Activated CD4-positive, alpha-beta T cell treated with anti-CD3 and anti-CD28 coated beads for 24 hours (primary cell): ENCODE measurements around the gene KRTAP1-5.
"Not testable (repeated sequence)": the region's sequence is repeated elsewhere in the genome, so short reads cannot be mapped to it uniquely, and the experiment has no call there.

Source experiments
- DNase-seq, 2 donors: peaks; one replicate each; pipeline ENCODE4 v3.0.0-alpha.2; 2020; ENCODE audit warnings: low read depth in 2 of 2

KRTAP1-5 gene

DNA sequence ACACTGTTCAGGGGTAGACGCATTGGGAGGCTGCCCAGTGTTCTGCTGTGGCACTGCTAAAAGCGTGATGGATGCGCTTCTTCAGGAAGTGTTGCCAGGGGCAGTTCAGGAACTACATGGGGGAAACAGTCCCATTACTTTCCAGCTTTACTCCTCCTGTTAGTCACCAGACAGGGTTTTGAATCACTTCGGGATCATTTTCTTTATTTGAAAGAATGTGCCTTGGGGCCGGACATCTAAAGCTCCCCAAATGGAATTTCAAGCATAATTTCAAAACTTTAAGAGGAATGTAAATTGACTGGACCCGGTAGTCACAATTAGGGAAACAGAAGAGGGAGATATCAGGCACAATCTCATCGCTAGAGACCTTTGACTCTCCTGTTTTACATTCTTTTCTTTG, 21.4 kb upstream of the KRTAP1-5 start:
- no peak for DNase-seq

DNA sequence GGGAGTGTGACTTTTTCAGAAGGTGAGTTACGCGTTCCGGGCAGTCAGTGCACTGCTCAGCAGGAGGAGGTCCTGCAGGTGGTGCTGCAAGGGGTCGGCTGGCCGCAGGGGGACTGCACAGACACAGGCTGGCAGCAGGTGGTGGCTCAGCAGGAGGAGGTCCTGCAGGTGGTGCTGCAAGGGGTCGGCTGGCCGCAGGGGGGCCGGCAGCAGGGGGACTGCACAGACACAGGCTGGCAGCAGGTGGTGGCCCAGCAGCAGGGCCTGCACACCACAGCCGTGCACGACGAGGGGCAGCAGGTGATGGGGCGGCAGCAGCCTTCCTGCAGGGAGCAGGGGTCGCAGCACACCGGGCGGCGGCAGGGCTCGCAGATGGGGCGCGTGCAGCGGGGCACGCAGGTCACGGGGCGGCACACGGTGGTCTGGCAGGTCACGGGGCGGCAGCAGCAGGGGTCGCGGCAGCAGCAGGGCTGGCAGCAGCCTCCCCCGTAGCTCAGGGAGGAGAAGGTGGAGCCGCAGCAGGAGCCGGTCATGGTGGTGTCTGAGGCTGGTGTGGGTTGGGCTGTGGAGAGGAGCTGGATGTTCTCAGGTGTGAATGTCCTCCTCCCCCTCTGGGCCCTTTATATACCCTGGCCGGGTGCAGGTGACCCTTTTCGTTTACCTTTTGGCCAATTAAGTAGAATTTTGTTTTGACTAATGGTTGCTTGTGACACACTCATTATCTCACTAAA, 19.9 kb upstream of the KRTAP1-5 start, which contains the start of gene KRTAP2-1:
Gene KRTAP2-1 (minus strand): TSS at position 582 of the 731 bp plus-strand sequence. CDS start 49 bp downstream, at position 533.
- DNase-seq: not testable (repeated sequence)

- DNase-seq: no peak
These were observed 15.9 kb upstream of the KRTAP1-5 start for GRCh38 chr17:41042953-41043352.

DNA sequence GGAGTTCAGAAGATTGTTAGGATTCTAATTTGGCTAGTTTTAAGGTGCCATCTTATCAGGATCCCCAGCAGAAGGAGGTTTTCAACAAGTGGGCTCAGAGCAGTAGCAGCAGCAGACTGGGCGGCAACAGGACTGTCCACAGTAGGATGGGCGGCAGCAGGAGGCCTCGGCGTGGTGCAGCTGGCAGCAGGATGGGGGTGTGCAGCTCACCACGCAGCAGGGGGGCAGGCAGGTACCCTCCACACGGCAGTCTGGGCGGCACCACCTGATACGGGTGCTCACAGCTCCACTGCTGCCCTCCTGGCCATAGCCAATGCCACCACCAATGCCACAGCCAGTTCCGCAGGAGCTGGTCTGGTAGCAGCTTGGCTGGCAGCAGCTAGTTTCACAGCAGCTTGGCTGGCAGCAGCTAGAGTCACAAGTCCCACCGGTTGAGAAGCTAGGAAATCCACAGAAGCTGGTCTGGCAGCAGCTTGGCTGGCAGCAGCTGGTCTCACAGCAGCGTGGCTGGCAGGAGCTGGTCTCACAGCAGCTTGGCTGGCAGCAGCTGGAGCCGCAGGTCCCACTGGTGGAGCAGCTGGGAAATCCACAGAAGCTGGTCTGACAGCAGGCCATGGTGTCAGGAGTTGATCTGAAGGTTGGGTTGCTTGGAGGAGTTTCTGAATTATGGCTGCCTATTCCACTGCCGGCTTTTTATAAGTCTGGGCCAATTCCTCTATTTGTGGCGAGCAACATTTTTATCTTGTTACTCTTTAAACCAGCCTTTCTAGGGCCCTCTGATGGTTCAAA, 14.0 kb upstream of the KRTAP1-5 start, which contains the start of gene KRTAP1-1:
Gene KRTAP1-1 (minus strand): TSS at position 668 of the 789 bp plus-strand sequence. CDS start 53 bp downstream, at position 615.
- DNase-seq: not testable (repeated sequence)

- no peak for DNase-seq
These were observed 10.9 kb upstream of the KRTAP1-5 start for GRCh38 chr17:41037853-41038350.

DNA sequence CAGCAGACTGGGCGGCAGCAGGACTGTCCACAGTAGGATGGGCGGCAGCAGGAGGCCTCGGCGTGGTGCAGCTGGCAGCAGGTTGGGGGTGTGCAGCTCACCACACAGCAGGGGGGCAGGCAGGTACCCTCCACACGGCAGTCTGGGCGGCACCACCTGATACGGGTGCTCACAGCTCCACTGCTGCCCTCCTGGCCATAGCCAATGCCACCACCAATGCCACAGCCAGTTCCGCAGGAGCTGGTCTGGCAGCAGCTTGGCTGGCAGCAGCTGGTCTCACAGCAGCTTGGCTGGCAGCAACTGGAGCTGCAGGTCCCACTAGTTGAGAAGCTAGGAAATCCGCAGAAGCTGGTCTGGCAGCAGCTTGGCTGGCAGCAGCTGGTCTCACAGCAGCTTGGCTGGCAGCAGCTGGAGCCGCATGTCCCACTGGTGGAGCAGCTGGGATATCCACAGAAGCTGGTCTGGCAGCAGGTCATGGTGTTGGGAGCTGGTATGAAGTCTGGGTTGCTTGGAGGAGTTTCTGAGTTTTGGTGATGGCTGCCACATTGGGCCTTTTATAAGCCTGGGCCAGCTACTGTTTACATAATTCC, 7.4 kb upstream of the KRTAP1-5 start, which contains the start of gene KRTAP1-3:
Gene KRTAP1-3 (minus strand): TSS at position 529 of the 590 bp plus-strand sequence. CDS start 53 bp downstream, at position 476.
- DNase-seq: not testable (repeated sequence)

DNA sequence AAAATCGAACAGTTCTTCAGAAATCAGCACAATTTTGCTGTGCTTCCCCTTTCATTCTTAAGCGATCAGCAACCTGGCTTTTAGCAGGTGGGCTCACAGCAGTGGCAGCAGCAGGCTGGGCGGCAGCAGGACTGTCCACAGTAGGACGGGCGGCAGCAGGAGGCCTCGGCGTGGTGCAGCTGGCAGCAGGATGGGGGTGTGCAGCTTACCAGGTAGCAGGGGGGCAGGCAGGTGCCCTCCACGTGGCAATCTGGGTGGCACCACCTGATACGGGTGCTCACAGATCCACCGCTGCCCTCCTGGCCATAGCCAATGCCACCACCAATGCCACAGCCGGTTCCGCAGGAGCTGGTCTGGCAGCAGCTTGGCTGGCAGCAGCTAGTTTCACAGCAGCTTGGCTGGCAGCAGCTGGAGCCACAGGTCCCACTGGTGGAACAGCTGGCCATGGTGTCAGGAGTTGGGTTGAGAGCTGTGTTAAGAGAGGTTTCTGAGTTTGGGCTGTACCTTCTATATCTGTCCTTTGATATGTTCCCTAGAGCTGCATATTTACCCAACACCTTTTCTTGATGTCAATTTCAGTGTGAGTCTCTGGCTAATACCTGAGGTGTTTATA, 2.7 kb upstream of the KRTAP1-5 start, which contains the start of gene KRTAP1-4:
Gene KRTAP1-4 (minus strand): TSS at position 563 of the 613 bp plus-strand sequence. CDS start 117 bp downstream, at position 446.
- DNase-seq: no peak

DNA sequence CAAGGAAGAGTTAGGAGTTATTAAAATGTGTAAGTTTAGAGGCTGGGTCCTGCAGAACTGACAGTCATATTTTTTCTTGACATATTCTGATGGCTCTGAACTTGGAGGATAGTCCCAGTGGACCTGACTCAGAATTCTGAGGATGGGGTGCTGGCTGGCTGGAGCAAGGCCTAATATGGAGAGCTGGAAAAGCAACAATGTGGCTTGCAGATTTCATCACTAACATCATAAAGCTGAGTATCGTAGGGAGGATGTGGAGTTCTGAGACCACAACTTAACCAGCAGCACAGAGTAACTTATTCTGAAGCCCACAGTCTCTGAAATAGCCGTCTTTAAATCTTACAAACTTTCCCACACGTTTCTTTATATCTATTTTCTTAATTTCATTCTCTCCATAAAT, 2.3 kb downstream of the KRTAP1-5 start:
- DNase-seq: no peak

- DNase-seq: no peak
These were observed 6.7 kb downstream of the KRTAP1-5 start for GRCh38 chr17:41020336-41020735.

DNA sequence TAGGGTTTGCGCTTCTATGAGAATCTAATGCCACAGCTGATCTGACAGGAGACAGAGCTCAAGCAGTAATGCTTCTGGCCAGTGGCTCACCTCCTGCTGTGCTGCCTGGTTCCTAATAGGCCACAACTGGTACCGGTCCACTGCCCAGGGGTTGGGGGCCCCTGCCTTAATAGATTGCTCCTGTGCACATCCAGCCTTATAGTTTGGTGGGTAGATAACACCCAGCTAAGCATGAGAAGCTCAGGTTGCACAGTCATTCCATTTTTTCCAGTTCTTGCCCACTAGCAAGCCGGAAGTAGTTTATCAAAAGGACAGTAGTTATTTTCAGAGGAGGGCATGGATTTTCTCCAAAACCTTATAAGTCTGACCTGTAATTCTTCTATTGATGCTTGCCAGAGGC, 7.6 kb downstream of the KRTAP1-5 start:
- DNase-seq: no peak

DNA sequence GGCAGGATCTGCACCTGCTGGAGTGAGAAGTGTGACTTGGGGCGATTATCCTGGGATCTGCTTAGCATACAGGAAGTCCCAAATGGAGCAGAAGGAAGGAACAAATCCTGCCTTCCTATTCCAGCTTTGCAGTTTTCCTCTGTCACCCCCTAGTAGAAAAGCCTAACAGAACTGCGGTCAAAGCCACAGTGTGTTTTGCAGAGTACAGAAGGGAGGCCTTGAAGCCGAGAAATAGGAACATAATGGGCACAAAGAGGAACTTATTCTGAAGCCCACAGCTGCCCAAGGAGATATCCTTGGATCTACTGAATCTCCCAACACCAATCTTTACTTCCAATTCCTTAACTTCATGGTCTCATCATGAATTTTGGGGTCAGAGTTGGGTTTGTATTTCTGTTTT, 8.5 kb downstream of the KRTAP1-5 start:
- no peak for DNase-seq

- no peak for DNase-seq
These were observed 10.3 kb downstream of the KRTAP1-5 start for GRCh38 chr17:41016578-41017215.

DNA sequence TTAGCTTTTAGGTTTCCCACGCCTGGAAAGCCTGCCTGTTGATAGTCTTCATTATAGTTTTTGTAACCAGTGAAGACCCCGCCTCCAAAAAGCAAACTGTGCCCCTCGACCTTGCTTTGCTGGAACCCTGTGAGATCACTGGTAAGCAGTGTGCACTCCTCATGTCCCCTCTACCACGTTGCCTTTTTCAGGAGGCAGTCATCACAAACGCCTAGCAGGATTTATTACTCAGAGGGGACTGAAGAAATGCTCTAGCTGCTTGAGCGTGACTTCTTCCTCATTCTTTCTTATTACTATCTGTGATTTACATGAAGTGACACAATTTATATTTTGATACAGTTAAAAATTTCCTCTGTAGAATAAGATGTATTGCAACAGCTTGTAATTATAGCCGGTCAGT, 11.6 kb downstream of the KRTAP1-5 start:
- DNase-seq: no peak

DNA sequence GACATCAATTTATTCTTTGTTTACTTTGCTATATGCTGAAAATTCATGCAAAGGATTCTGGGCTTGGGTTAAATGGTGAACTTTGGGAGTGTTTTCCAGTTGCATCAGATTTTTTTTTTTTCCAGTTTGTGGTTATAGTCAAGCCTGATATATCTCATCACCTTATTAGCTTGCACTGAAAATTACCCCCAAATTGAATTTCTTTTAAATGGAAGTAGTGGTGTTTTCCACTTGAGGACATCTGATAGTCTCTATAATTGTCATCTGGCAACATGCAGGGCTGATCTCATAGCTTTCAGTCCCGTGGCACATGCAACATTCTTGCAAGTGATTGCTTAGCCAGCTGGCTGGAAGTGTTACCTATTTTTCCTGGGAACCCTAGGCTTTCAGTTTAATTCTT, 13.4 kb downstream of the KRTAP1-5 start:
- DNase-seq: no peak

DNA sequence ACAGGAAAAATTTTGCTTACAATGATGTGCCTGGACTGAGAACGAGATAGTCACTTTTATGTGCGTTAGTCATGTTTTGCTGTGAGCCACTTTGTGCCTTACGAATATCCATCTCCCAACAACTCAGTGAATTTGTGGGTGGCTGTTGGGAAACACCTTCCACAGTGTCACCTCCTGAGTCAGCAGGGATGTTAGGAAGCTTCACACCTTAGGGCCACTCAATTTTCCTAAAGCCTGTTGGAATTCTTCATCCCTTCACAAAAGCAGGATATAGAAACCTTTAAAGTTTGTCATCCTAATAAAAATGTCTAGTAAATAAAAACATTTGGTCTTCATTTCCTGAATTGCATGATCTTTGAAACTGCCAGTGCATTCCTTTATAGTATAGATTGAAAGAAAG, 13.8 kb downstream of the KRTAP1-5 start:
- no peak for DNase-seq

DNA sequence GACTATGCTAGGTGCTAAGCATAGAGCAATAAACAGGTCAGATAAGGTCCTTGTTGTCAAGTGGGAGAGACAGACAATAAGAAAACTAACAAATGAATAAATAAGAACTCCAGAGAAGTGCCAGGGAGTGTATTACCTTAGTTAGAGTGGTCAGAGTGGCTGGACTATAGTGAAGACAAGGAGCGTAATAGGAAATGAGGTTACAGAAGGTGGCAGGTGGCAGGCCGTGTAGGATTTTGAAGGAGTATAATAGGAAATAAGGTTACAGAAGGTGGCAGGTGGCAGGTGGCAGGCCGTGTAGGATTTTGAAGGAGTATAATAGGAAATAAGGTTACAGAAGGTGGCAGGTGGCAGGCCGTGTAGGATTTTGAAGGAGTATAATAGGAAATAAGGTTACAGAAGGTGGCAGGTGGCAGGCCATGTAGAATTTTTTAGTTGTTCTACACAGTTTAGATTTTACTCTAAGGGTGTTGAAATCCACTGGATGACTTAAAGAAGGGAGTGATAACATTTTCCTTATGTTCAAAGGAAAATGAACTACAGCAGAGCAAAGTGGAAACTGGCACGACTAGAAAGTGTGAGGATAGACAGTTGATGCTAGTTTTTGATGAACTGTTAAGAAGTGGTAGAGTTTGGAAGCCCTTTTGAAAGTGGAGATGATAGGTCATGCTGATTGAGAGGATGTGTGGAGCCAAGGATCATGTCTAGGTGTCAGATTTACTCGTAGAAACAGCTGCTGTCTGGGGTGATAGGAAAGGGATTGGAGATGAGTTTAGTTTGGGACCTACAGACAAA, 14.5 kb downstream of the KRTAP1-5 start:
- DNase-seq: no peak

DNA sequence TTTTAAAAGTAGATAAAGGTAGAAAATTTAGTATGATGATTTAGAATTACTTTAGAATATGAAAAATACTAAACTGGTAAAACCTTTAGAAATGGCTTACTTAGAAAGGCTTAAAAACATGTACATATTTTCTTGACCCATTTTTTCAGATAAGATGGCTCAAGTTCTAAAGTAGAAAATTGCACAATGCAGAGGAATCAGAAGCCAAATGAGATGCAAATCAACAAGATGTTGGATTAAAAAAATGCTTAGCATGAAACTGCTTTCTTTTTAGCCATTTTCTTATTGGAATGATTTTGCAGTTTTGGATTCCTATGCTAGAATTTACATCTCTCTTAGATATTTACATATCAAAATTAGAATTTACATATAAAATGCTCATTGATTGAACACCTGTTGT, 16.6 kb downstream of the KRTAP1-5 start:
- no peak for DNase-seq

GRCh38 chr17:41009936-41010335, 17.1 kb downstream of the KRTAP1-5 start:
- DNase-seq: no peak

DNA sequence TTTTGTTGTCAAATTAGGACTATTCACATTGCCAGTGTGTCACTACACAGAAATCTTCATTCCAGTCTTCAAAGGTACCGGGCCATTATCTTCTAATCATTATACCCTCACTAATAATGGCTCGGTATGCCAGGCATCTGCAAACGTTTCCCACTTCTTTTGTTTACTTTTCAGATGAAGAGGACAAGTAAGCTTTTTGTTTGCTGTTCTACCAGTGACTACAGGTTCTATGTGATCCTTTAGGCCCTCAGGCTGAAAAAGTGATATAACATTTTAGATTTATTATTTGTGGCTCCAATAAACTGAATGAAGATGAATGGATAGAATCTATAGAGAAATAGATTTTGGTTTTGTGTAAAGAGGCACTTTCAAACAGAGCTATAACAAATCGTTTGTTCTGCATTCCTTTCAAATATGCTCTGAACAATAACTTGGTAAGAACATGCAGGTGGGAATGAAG, 17.7 kb downstream of the KRTAP1-5 start:
- DNase-seq: no peak

DNA sequence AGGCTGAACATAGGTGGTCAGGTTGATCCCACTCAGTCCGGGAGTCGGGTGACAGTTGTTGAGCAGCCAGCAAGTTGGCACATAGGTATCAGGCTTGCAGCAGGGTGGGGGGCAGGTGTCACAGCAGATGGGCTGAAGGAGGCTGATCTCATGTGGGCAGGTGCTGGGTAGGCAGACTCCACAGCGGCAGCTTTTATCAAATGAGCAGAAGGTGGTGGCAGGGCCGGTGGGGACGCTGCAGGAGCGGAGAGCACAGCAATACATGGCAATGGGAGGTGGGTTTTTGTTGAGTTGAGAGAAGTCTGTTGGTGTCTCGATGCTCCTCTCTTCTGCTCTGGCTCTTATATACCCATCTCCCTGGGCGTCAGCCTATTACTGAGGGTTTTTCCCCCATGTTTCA, 18.2 kb downstream of the KRTAP1-5 start, which contains the start of gene KRTAP3-1:
Gene KRTAP3-1 (minus strand): TSS at position 318 of the 400 bp plus-strand sequence. CDS start 54 bp downstream, at position 264.
- DNase-seq: no peak
